Measurements from ENCODE around the gene BRS3. TPM values are rescaled to one million over a fixed set of nuclear protein-coding genes. Genes with fewer than 3 reads are reported as not detected.
"Not testable (repeated sequence)": the region's sequence is repeated elsewhere in the genome, so short reads cannot be mapped to it uniquely, and the experiment has no call there.

Gene BRS3
- not detected in 2 replicates for total RNA-seq

DNA sequence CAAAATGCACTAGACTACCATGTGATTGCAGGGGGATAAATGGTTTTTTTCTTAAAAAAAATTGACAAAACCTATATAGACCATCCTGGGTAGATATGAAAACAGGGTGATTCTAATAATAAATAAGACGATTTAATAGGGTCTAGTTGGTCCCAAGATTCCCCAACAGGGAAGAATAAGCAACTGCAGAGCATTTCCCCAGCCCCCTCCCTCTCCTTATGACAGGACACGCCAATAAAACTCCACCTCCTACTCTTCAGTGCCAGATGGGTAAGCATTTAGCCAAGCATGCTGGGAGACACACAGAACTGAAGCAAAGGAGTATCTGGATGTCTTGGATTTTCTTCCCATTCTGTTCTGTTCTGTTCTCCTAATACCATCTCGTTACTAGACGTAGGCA is at the start of gene BRS3:
Gene BRS3 (plus strand): TSS at position 301 of the 400 bp plus-strand sequence. CDS start 168 bp downstream, outside the sequence.
- Mint-ChIP-seq H3K4me1 (no peaks in the 10 kb centered on the region), H3K9me3 (no peaks in the 10 kb centered on the region), H3K36me3 (ENCODE audit: low read depth) (no peaks in the 10 kb centered on the region), H3K27ac (no peak within 1 kb of the TSS), H3K4me3 (no peak within 1 kb of the TSS), H3K27me3 (peaks cover 54% of the 10 kb centered on the region)
- DNase-seq: no peak
- intact Hi-C loops (cut with micrococcal nuclease): no loop called here

DNA sequence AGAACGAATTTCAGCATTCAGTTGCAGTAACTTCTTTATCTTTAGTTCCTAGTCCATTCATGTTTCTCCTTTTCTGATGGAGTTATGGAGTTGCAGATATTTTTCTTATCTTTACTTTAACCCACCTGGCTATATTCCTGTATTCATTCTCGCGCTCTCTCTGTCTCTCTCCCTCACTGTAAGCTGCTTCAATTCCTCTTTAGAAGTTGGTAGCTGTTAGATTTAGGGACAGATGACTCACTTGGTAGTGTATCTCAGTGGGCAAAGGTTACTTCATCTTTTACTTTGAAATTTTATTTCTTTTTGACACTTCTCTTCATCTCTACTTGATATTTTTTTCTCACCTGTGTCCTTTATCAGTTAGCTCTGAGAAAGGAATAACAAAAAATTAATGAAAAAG is 49.6 kb upstream of the BRS3 start:
- Mint-ChIP-seq H3K4me1 (peaks cover 2% of the 10 kb centered on the region), H3K4me3 (no peak overlapping the region), H3K9me3 (no peaks in the 10 kb centered on the region), H3K36me3 (ENCODE audit: low read depth) (no peaks in the 10 kb centered on the region), H3K27me3 (no peaks in the 10 kb centered on the region), H3K27ac (no peak overlapping the region)
- intact Hi-C loops (cut with micrococcal nuclease): no loop called here
- DNase-seq: no peak

- H3K9me3 Mint-ChIP-seq; DNase-seq; intact Hi-C loops (cut with micrococcal nuclease); H3K36me3 Mint-ChIP-seq (ENCODE audit: low read depth); H3K27ac Mint-ChIP-seq; H3K27me3 Mint-ChIP-seq; H3K4me1 Mint-ChIP-seq; H3K4me3 Mint-ChIP-seq: not testable (repeated sequence)
These were observed 42.1 kb upstream of the BRS3 start for GRCh38 chrX:136445674-136446073.

- H3K4me1 Mint-ChIP-seq: no peaks in the 10 kb centered on the region
- intact Hi-C loops (cut with micrococcal nuclease): no loop called here
- H3K36me3 Mint-ChIP-seq (ENCODE audit: low read depth): no peaks in the 10 kb centered on the region
- no peak for DNase-seq
- no peak overlapping the region for H3K4me3 Mint-ChIP-seq
- no peaks in the 10 kb centered on the region for H3K27me3 Mint-ChIP-seq
- H3K9me3 Mint-ChIP-seq: no peaks in the 10 kb centered on the region
- H3K27ac Mint-ChIP-seq: no peak overlapping the region
These were observed 41.5 kb upstream of the BRS3 start for GRCh38 chrX:136446208-136446607.

DNA sequence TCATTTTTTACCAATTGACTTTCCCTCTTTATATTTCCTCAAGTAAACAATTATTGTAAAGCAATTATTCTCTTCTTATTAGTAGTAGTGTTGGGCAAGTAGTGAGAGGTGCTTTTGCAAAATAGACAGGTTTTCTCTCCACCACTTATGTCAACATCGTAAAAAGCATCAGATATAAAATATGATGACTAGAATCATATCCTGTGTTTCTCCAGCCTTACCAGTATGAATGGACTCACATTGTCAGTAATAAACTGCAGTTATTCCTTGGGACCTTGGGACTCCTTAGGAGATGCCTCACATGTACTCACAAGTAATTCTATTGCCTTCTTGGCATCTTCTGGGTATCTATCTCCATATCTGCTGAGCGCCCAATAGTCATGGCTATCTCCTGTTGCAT is 40.4 kb upstream of the BRS3 start:
- intact Hi-C loops (cut with micrococcal nuclease): no loop called here
- DNase-seq: no peak
- Mint-ChIP-seq H3K4me3 (no peak overlapping the region), H3K4me1 (no peaks in the 10 kb centered on the region), H3K9me3 (no peaks in the 10 kb centered on the region), H3K36me3 (ENCODE audit: low read depth) (no peaks in the 10 kb centered on the region), H3K27me3 (no peaks in the 10 kb centered on the region), H3K27ac (no peak overlapping the region)

DNA sequence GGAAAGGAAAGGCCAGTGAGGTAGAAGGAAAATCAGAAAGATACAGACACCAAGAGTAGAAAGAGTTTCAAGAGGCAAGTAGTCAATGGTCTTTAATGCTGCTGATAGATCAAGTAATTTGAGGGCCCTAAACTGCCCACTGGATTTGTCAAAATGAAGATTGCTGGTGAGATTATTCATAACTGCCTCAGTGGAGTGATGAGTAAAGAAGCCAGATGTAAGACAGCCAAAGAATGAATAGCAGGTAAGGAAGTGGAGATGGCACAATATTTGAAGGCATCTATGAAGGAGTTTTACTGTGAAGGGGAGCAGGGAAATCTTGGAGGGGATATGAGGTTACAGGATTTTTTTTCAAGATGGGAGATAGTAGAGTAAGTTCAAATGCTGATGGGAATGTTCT is 39.8 kb upstream of the BRS3 start:
- H3K9me3 Mint-ChIP-seq: no peaks in the 10 kb centered on the region
- H3K36me3 Mint-ChIP-seq (ENCODE audit: low read depth): no peaks in the 10 kb centered on the region
- intact Hi-C loops (cut with micrococcal nuclease): no loop called here
- no peak overlapping the region for H3K4me3 Mint-ChIP-seq
- no peaks in the 10 kb centered on the region for H3K27me3 Mint-ChIP-seq
- no peak for DNase-seq
- H3K4me1 Mint-ChIP-seq: no peaks in the 10 kb centered on the region
- no peak overlapping the region for H3K27ac Mint-ChIP-seq

GRCh38 chrX:136450050-136450830 is 37.5 kb upstream of the BRS3 start:
- intact Hi-C loops (cut with micrococcal nuclease): no loop called here
- Mint-ChIP-seq H3K27me3 (no peaks in the 10 kb centered on the region), H3K9me3 (no peaks in the 10 kb centered on the region), H3K4me1 (no peaks in the 10 kb centered on the region), H3K4me3 (no peak overlapping the region), H3K27ac (no peak overlapping the region), H3K36me3 (ENCODE audit: low read depth) (no peaks in the 10 kb centered on the region)
- no peak for DNase-seq

DNA sequence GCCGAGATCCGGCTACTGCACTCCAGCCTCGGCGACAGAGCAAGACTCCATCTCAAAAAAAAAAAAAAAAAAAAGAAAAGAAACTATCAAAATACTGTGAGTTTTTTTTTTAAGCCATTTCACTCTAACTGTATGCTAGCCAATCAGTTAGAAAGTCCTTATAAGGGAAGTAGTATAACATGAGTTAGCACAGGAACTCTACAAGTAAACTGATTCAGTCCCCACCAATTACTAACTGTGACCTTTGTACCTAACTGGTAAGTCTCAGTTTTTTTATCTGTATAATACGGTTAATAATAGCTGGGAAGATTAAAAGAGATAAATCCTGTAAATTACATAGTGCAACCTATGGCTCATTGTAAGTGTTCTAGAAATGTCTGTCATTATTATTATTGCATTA is 35.1 kb upstream of the BRS3 start:
- no peak overlapping the region for H3K4me3 Mint-ChIP-seq
- H3K36me3 Mint-ChIP-seq (ENCODE audit: low read depth): no peaks in the 10 kb centered on the region
- intact Hi-C loops (cut with micrococcal nuclease): no loop called here
- DNase-seq: no peak
- H3K9me3 Mint-ChIP-seq: no peaks in the 10 kb centered on the region
- H3K27me3 Mint-ChIP-seq: peaks cover 4% of the 10 kb centered on the region
- no peaks in the 10 kb centered on the region for H3K4me1 Mint-ChIP-seq
- H3K27ac Mint-ChIP-seq: no peak overlapping the region

GRCh38 chrX:136453114-136453513 is 34.6 kb upstream of the BRS3 start:
- peaks cover 5% of the 10 kb centered on the region for H3K27me3 Mint-ChIP-seq
- no peaks in the 10 kb centered on the region for H3K36me3 Mint-ChIP-seq (ENCODE audit: low read depth)
- no peaks in the 10 kb centered on the region for H3K9me3 Mint-ChIP-seq
- H3K4me3 Mint-ChIP-seq: no peak overlapping the region
- no peak overlapping the region for H3K27ac Mint-ChIP-seq
- DNase-seq: no peak
- H3K4me1 Mint-ChIP-seq: no peaks in the 10 kb centered on the region
- intact Hi-C loops (cut with micrococcal nuclease): no loop called here

DNA sequence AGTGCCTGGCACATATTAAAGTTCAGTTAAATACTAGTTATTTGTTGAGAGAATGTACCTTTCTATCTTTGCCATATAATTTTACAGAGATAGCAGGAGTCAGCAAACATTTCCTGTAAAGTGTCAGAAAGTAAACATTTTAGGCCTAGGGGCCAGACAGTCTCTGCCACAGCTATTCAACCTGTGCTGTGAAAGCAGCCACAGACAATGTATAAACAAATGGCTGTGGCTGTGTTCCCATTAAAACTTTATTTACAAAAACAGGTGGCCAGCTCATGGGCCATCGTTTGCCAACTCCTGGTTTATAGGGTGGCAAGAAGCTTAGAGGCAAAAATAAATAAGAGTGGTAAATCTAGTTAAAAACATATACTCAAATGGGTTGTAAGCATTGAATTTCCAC is 34.0 kb upstream of the BRS3 start:
- intact Hi-C loops (cut with micrococcal nuclease): no loop called here
- Mint-ChIP-seq H3K27ac (no peak overlapping the region), H3K9me3 (no peaks in the 10 kb centered on the region), H3K4me1 (no peaks in the 10 kb centered on the region), H3K36me3 (ENCODE audit: low read depth) (no peaks in the 10 kb centered on the region), H3K27me3 (peaks cover 6% of the 10 kb centered on the region), H3K4me3 (no peak overlapping the region)
- no peak for DNase-seq

DNA sequence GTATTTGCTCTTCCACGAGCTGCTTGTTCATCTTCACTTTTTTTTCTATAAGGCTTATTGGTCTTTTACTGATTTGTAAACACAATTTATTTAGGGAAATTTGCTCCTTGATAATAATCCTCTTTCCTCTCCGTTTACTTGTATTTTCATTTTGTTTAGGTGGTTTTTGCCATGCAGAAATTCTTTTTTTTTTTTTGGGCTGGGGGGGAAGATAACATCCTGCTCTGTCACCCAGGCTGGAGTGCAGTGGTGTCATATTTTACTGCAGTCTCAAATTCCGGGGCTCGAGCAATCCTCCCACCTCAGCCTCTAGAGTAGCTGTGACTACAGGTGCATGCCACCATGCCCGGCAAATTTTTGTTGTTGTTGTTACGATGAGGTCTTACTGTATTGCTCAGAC is 31.6 kb upstream of the BRS3 start:
- no peaks in the 10 kb centered on the region for H3K36me3 Mint-ChIP-seq (ENCODE audit: low read depth)
- no peak overlapping the region for H3K4me3 Mint-ChIP-seq
- H3K9me3 Mint-ChIP-seq: no peaks in the 10 kb centered on the region
- H3K27me3 Mint-ChIP-seq: peaks cover 6% of the 10 kb centered on the region
- H3K4me1 Mint-ChIP-seq: no peaks in the 10 kb centered on the region
- H3K27ac Mint-ChIP-seq: no peak overlapping the region
- DNase-seq: no peak
- intact Hi-C loops (cut with micrococcal nuclease): no loop called here

- Mint-ChIP-seq H3K27me3 (peaks cover 7% of the 10 kb centered on the region), H3K4me3 (no peak overlapping the region), H3K9me3 (no peaks in the 10 kb centered on the region), H3K36me3 (ENCODE audit: low read depth) (no peaks in the 10 kb centered on the region), H3K4me1 (no peaks in the 10 kb centered on the region), H3K27ac (no peak overlapping the region)
- intact Hi-C loops (cut with micrococcal nuclease): no loop called here
- no peak for DNase-seq
These were observed 30.3 kb upstream of the BRS3 start for GRCh38 chrX:136457303-136457917.

DNA sequence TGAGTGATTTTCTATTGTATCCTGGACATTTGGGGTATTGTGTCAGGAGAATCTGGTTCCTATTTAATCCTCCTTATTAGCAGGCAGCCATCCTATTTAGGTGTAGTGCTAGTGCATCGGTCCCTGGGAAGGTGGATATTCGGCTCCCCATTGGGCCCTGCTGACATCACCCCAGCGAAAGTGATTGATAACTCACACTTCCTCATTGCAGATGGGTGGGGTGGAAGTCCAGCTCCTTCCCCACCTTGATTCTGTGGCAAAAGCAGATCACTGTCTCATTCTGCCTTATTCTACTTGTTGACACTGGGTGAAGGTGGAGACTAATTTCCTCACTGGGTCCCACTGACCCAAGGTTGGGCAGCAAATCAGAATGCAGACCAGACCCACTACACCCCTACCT is 23.2 kb upstream of the BRS3 start:
- H3K4me3 Mint-ChIP-seq: no peak overlapping the region
- intact Hi-C loops (cut with micrococcal nuclease): no loop called here
- H3K27ac Mint-ChIP-seq: no peak overlapping the region
- DNase-seq: no peak
- no peaks in the 10 kb centered on the region for H3K36me3 Mint-ChIP-seq (ENCODE audit: low read depth)
- peaks cover 7% of the 10 kb centered on the region for H3K27me3 Mint-ChIP-seq
- no peaks in the 10 kb centered on the region for H3K9me3 Mint-ChIP-seq
- H3K4me1 Mint-ChIP-seq: peaks cover 3% of the 10 kb centered on the region

DNA sequence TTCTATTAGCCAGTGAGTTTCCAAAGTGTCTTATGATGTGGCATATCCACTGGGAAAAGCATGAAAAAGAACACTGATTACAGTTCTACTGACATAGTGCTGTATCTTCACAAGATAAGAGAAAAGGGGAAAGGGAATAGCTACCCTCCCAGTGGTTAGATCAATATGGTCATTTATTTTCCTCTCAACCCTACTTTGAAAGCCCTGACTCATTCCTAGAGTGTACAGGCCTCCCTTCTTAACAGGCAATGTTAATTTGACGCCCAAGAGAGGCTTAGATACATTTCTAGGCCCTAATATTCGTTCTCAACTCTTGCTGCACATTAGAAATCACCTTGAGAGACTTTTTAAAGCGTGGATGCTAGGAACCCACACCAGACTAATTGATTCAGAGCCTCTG is 20.4 kb upstream of the BRS3 start:
- intact Hi-C loops (cut with micrococcal nuclease): no loop called here
- Mint-ChIP-seq H3K4me1 (peaks cover 3% of the 10 kb centered on the region), H3K27me3 (peaks cover 5% of the 10 kb centered on the region), H3K9me3 (peaks cover 6% of the 10 kb centered on the region), H3K4me3 (no peak overlapping the region), H3K27ac (no peak overlapping the region), H3K36me3 (ENCODE audit: low read depth) (no peaks in the 10 kb centered on the region)
- DNase-seq: no peak

Measured in activated CD4-positive, alpha-beta T cell treated with anti-CD3 and anti-CD28 coated beads, Interleukin-2, amount 10 ng/mL, durations not matched to agents 24 days and 14 days (primary cell).